CD14-positive monocyte (primary cell): ENCODE data around the gene KIF16B. TPM values are rescaled to one million over a fixed set of nuclear protein-coding genes. Genes with fewer than 3 reads are reported as not detected.

Experiments
- DNase-seq, 3 donors: peaks; one replicate each; pipeline ENCODE4 v3.0.0-alpha.2; 2011 to 2022
- H2AFZ ChIP-seq: 2 replicates; pipeline ENCODE4 v1.6.0; 2012; ENCODE audit warnings: mild to moderate bottlenecking, low read depth, low read length, inconsistent platforms; ENCODE audit not compliant: insufficient read depth, poor library complexity, severe bottlenecking
- H3K27ac ChIP-seq, 2 donors: 1 replicate in 1 of 2; 2 replicates in 1 of 2; pipeline ENCODE4 v1.5.1; 2012 to 2013; ENCODE audit warnings: low read length in 2 of 2, control low read depth in 1 of 2, inconsistent platforms in 1 of 2, low read depth in 1 of 2, mild to moderate bottlenecking in 1 of 2
- H3K27me3 ChIP-seq, 2 donors: one replicate each; pipeline versions ENCODE4 v1.6.0 to v1.6.1; 2011 to 2013; ENCODE audit warnings: low read length in 2 of 2; ENCODE audit not compliant: control insufficient read depth in 2 of 2, insufficient read depth in 2 of 2
- H3K36me3 ChIP-seq, 2 donors: replicated peaks in 1 of 2; 1 replicate in 1 of 2; 2 replicates in 1 of 2; pipeline versions ENCODE4 v1.5.1 to v1.6.1; 2012 to 2013; ENCODE audit warnings: low read length in 2 of 2, control low read depth in 1 of 2, inconsistent platforms in 1 of 2, mild to moderate bottlenecking in 1 of 2; ENCODE audit not compliant: insufficient read depth in 2 of 2, control insufficient read depth in 1 of 2
- H3K4me1 ChIP-seq, 2 donors: 1 replicate in 1 of 2; 2 replicates in 1 of 2; pipeline versions ENCODE4 v1.5.1 to v1.6.1; 2012 to 2013; ENCODE audit warnings: low read length in 2 of 2, control low read depth in 1 of 2, inconsistent platforms in 1 of 2, mild to moderate bottlenecking in 1 of 2, moderate library complexity in 1 of 2; ENCODE audit not compliant: insufficient read depth in 2 of 2, control insufficient read depth in 1 of 2
- H3K4me2 ChIP-seq: replicated peaks from 2 replicates; pipeline ENCODE3; 2012; ENCODE audit warnings: low read length, moderate library complexity, mild to moderate bottlenecking; ENCODE audit not compliant: poor library complexity, severe bottlenecking; ENCODE audit errors: extremely low read depth
- H3K4me3 ChIP-seq, 3 experiments: fragments of 200-600 bp in 1 of 3; sonication (generic) in 1 of 3; replicated peaks in 1 of 3; 1 replicate in 2 of 3; 2 replicates in 1 of 3; pipeline ENCODE4 v1.5.1; 2011 to 2013; ENCODE audit warnings: low read length in 3 of 3, mild to moderate bottlenecking in 3 of 3, control low read depth in 2 of 3, low read depth in 2 of 3, inconsistent platforms in 1 of 3, moderate library complexity in 1 of 3
- H3K79me2 ChIP-seq: 2 replicates; pipeline ENCODE4 v1.6.0; 2012; ENCODE audit warnings: mild to moderate bottlenecking, control low read depth, inconsistent platforms, low read length, moderate library complexity; ENCODE audit not compliant: insufficient read depth
- H3K9ac ChIP-seq: 2 replicates; pipeline ENCODE4 v1.6.0; 2017; ENCODE audit warnings: low read length, mild to moderate bottlenecking; ENCODE audit not compliant: insufficient read depth, poor library complexity, severe bottlenecking
- H3K9me3 ChIP-seq, 2 donors: replicated peaks in 1 of 2; 1 replicate in 1 of 2; 2 replicates in 1 of 2; pipeline versions ENCODE4 v1.5.1 to v1.6.1; 2012 to 2013; ENCODE audit warnings: low read length in 2 of 2, control low read depth in 1 of 2; ENCODE audit not compliant: control insufficient read depth in 1 of 2, insufficient read depth in 1 of 2
- H4K20me1 ChIP-seq: 2 replicates; pipeline ENCODE4 v1.6.0; 2012; ENCODE audit warnings: mild to moderate bottlenecking, low read length, control low read depth, moderate library complexity; ENCODE audit not compliant: insufficient read depth
- H3K27ac Mint-ChIP-seq, 7 donors: one replicate each; pipeline ENCODE4 v1.8.0; 2020; ENCODE audit warnings: mild to moderate bottlenecking in 7 of 7, mixed read lengths in 7 of 7, moderate library complexity in 6 of 7, inconsistent platforms in 2 of 7
- H3K27me3 Mint-ChIP-seq, 3 donors: one replicate each; pipeline ENCODE4 v1.8.0; 2021 to 2022; ENCODE audit warnings: low read depth in 3 of 3, mild to moderate bottlenecking in 3 of 3, mixed read lengths in 3 of 3, moderate library complexity in 3 of 3, inconsistent platforms in 1 of 3
- H3K36me3 Mint-ChIP-seq, 2 donors: one replicate each; pipeline ENCODE4 v1.8.0; 2020; ENCODE audit warnings: mixed read lengths in 2 of 2, inconsistent platforms in 1 of 2, mild to moderate bottlenecking in 1 of 2
- H3K4me1 Mint-ChIP-seq: one replicate; pipeline ENCODE4 v1.8.0; 2020; ENCODE audit warnings: mild to moderate bottlenecking, mixed read lengths
- H3K4me3 Mint-ChIP-seq, 2 donors: one replicate each; pipeline ENCODE4 v1.8.0; 2020; ENCODE audit warnings: mild to moderate bottlenecking in 2 of 2, mixed read lengths in 2 of 2, moderate library complexity in 1 of 2
- H3K9me3 Mint-ChIP-seq, 7 donors: one replicate each; pipeline ENCODE4 v1.8.0; 2020 to 2022; ENCODE audit warnings: mixed read lengths in 7 of 7, mild to moderate bottlenecking in 6 of 7, moderate library complexity in 6 of 7, inconsistent platforms in 2 of 7
- CTCF ChIP-seq: fragments of 200-600 bp; IDR thresholded peaks from one replicate; pipeline ENCODE4 v1.8.0; 2022; ENCODE audit warnings: antibody characterized with exemption, mild to moderate bottlenecking
- WGBS: methylation state at CpG from one replicate; pipeline ENCODE4 v1.1.5; 2013; ENCODE audit warnings: missing lambda C conversion rate; ENCODE audit not compliant: insufficient coverage; 5-methylcytosine and 5-hydroxymethylcytosine counted together
- intact Hi-C, 2 donors: fragments of 100-400 bp; cut with micrococcal nuclease; formaldehyde crosslinking; loops; one replicate each; pipeline versions ENCODE4 v1.15.0 to v1.15.1; 2023
- polyA plus RNA-seq, 3 donors: library from polyadenylated mRNA; depleted of rRNA in 1 of 3; unstranded in 2 of 3; stranded (reverse) in 1 of 3; fragments of 300-500 nt in 2 of 3; fragments of >200 nt in 1 of 3; fragmentation: Illumina TruSeq in 2 of 3; gene quantifications; 1 replicate in 2 of 3; 2 replicates in 1 of 3; pipeline ENCODE4 v1.2.3, GENCODE V29; 2012 to 2021

The KIF16B gene
- polyA plus RNA-seq, 3 donors = 0.89 to 2.9 (median 2.8) TPM

- no peaks in the 10 kb centered on the region for H3K27me3 Mint-ChIP-seq
- H3K4me3 ChIP-seq = no peak overlapping the region
- no peak overlapping the region for H3K4me3 Mint-ChIP-seq
- peaks cover 31% of the 10 kb centered on the region for H3K4me1 Mint-ChIP-seq
- H4K20me1 ChIP-seq = no peaks in the 10 kb centered on the region
- TF ChIP-seq CTCF = no peak
- peaks cover 2 to 5% of the 10 kb centered on the region in 2 donors for H3K36me3 Mint-ChIP-seq
- no peaks in the 10 kb centered on the region for H3K36me3 ChIP-seq
- peak overlapping the region in 1 of 2 donors; percentile 23 for H3K27ac ChIP-seq
- H3K27me3 ChIP-seq = no peaks in the 10 kb centered on the region
- no peak overlapping the region for H2AFZ ChIP-seq
- intact Hi-C loops = no loop called here
- peaks cover 5 to 18% (median 9%) of the 10 kb centered on the region in 7 donors for H3K9me3 Mint-ChIP-seq
- H3K9me3 ChIP-seq = no peaks in the 10 kb centered on the region
- peak in 1 of 3 donors; percentile 5 for DNase-seq
- no peak overlapping the region for H3K27ac Mint-ChIP-seq
- H3K4me1 ChIP-seq = peaks cover 14 to 31% of the 10 kb centered on the region in 2 donors
- H3K79me2 ChIP-seq = no peaks in the 10 kb centered on the region
- WGBS = no CpG with 5 or more reads among the region's 2 CpGs
- H3K4me2 ChIP-seq = no peak overlapping the region
- no peak overlapping the region for H3K9ac ChIP-seq
Observed at GRCh38 chr20:16321291-16321690, 252.0 kb downstream of the KIF16B start.

GRCh38 chr20:16317445-16318362, 255.5 kb downstream of the KIF16B start:
- peak overlapping the region; percentile 55 for H2AFZ ChIP-seq
- H3K4me3 ChIP-seq = peak overlapping the region; percentile 25 to 59 (median 48)
- H3K4me3 Mint-ChIP-seq = peak overlapping the region; percentile 75 to 88
- WGBS = 100% methylated on average over 3 of the region's 14 CpGs
- no peaks in the 10 kb centered on the region for H3K79me2 ChIP-seq
- no peaks in the 10 kb centered on the region for H4K20me1 ChIP-seq
- no peak for TF ChIP-seq CTCF
- H3K27ac Mint-ChIP-seq = peak overlapping the region; percentile 55 to 90 (median 83)
- peaks cover 0 to 7% of the 10 kb centered on the region in 2 donors for H3K36me3 ChIP-seq
- peaks cover 31% of the 10 kb centered on the region for H3K4me1 Mint-ChIP-seq
- intact Hi-C loops = no loop called here
- no peaks in the 10 kb centered on the region for H3K9me3 ChIP-seq
- H3K27me3 ChIP-seq = no peaks in the 10 kb centered on the region
- H3K27ac ChIP-seq = peak overlapping the region; percentile 34 to 69
- peaks cover 2 to 16% of the 10 kb centered on the region in 2 donors for H3K36me3 Mint-ChIP-seq
- H3K9me3 Mint-ChIP-seq = peaks cover 0 to 8% (median 0%) of the 10 kb centered on the region in 7 donors
- H3K27me3 Mint-ChIP-seq = no peaks in the 10 kb centered on the region
- DNase-seq = peak; percentile 15 to 57 (median 32)
- peak overlapping the region; percentile 73 for H3K4me2 ChIP-seq
- no peak overlapping the region for H3K9ac ChIP-seq
- peaks cover 14 to 31% of the 10 kb centered on the region in 2 donors for H3K4me1 ChIP-seq
